Activated T-helper 2 cell treated with anti-CD3 and anti-CD28 coated beads, Interferon-gamma antibody, Interleukin-2, Interleukin-4, amounts not matched to agents 10 μg/mL and 5 μg/mL and 100 μg/mL, durations not matched to agents 14 hours and 24 hours and 36 hours (primary cell): ENCODE data around the gene SLC44A1. TPM values are rescaled to one million over a fixed set of nuclear protein-coding genes. Genes with fewer than 3 reads are reported as not detected.

Source experiments
- DNase-seq: peaks from one replicate; pipeline ENCODE4 v3.0.0; 2021; ENCODE audit warnings: low spot score
- H3K27ac Mint-ChIP-seq: one replicate; pipeline ENCODE4 v1.8.0; 2021; ENCODE audit warnings: mixed read lengths
- H3K27me3 Mint-ChIP-seq: one replicate; pipeline ENCODE4 v1.8.0; 2021; ENCODE audit warnings: low read depth, mixed read lengths
- H3K36me3 Mint-ChIP-seq: one replicate; pipeline ENCODE4 v1.8.0; 2021; ENCODE audit warnings: low read depth, mixed read lengths
- H3K4me1 Mint-ChIP-seq: one replicate; pipeline ENCODE4 v1.8.0; 2021; ENCODE audit warnings: low read depth, mixed read lengths
- H3K4me3 Mint-ChIP-seq: one replicate; pipeline ENCODE4 v1.8.0; 2021; ENCODE audit warnings: low read depth, mild to moderate bottlenecking, moderate library complexity, mixed read lengths
- H3K9me3 Mint-ChIP-seq: one replicate; pipeline ENCODE4 v1.8.0; 2021; ENCODE audit warnings: mixed read lengths
- intact Hi-C: fragments of 100-400 bp; cut with micrococcal nuclease; formaldehyde crosslinking; loops from one replicate; pipeline ENCODE4 v1.15.1; 2023
- total RNA-seq: library from RNA; stranded (reverse); gene quantifications from 2 replicates; pipeline ENCODE4 v1.2.3, GENCODE V29; 2022

The SLC44A1 gene
- total RNA-seq, 1 donor from 2014 or later, result 2.0 TPM

DNA sequence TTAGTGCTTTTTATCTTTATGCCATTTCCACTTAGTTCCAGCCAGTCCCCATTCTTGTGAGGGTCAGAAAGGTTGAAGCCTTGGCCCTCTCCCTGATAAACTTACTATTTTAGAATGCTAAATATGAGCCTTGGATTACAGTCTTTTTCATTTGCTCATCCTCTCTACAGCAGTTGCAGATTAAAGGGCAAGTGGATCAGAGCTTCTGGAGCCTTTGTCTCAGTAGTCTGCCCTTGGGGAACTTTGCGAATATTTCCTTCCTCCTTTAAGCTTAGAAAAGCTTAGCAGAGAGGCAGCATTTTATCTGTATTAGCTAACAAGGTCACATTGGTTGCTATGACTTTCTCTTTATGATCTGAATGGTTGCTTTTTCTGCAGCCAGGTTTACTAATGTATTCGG lies 214.9 kb downstream of the SLC44A1 start:
- peaks cover 4% of the 10 kb centered on the region for H3K27me3 Mint-ChIP-seq
- peaks cover 16% of the 10 kb centered on the region for H3K9me3 Mint-ChIP-seq
- no peak overlapping the region for H3K4me3 Mint-ChIP-seq
- DNase-seq, result no peak
- peaks cover 7% of the 10 kb centered on the region for H3K36me3 Mint-ChIP-seq
- intact Hi-C loops, result no loop called here
- H3K27ac Mint-ChIP-seq, result no peak overlapping the region
- H3K4me1 Mint-ChIP-seq, result no peaks in the 10 kb centered on the region

DNA sequence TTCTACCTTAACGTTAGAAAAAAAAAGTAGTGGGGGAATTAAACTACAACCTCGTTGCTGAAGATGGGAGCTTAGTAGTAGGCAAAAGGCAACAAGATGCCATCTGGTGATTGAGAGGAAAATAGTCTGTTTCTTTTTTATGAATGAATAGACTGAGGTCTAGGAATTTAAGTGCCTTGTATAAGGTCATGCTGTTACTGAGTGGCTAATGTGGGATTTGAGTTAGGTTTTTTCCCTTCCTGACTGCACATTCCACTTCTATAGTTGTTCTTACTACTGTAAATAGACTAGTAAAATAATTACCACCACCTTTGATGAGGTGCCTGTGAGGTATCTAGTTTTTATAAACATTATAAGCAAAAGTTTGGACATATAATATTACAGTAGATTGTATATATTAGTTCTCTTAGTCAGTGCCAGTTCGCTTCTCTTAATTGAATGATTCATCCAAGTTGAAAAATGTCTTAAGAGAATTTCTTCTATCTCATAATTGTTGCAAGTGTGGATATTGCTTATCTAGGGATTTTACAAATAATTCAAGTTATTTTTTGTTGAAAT lies 222.5 kb downstream of the SLC44A1 start:
- no peak overlapping the region for H3K4me3 Mint-ChIP-seq
- DNase-seq, result no peak
- no peaks in the 10 kb centered on the region for H3K9me3 Mint-ChIP-seq
- peaks cover 12% of the 10 kb centered on the region for H3K36me3 Mint-ChIP-seq
- H3K4me1 Mint-ChIP-seq, result no peaks in the 10 kb centered on the region
- intact Hi-C loops, result no loop called here
- H3K27me3 Mint-ChIP-seq, result no peaks in the 10 kb centered on the region
- H3K27ac Mint-ChIP-seq, result no peak overlapping the region

DNA sequence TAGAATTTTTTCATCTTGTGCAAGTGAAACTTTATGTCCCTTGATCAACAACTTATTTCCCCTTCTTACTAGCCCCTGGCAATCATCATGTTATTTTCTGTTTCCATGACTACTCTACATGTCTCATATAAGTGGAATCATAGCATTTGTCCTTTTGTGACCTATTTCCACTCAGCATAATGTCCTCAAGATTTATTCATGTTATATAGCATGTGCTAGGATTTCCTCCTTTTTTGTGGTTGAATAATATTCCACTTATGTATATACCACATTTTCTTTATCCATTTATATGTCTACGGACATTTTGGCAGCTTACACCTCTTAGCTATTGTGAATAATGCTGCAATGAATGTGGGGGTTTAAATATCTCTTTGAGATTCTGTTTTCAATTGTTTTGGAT lies 224.4 kb downstream of the SLC44A1 start:
- no peaks in the 10 kb centered on the region for H3K27me3 Mint-ChIP-seq
- DNase-seq, result no peak
- H3K9me3 Mint-ChIP-seq, result no peaks in the 10 kb centered on the region
- peaks cover 12% of the 10 kb centered on the region for H3K36me3 Mint-ChIP-seq
- no peak overlapping the region for H3K27ac Mint-ChIP-seq
- intact Hi-C loops, result no loop called here
- H3K4me3 Mint-ChIP-seq, result no peak overlapping the region
- no peaks in the 10 kb centered on the region for H3K4me1 Mint-ChIP-seq

DNA sequence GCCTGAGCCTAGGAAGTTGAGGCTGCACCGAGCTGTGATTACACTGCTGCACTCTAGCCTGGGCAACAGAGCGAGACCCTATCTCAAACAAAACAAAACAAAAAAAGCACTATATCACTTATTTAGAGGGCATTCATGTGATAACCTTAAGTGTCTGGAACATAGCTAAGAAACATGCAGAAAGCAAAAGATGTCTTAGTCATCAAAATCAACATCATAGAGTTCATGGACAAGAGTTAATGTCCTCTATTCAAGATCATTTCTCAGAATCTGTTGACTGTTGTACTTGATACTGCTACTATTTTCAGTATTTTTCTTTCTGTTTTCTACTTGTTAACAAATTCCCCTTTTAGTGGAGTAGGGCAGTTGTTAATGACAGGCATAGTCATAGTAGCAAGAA lies 228.8 kb downstream of the SLC44A1 start:
- peaks cover 9% of the 10 kb centered on the region for H3K27me3 Mint-ChIP-seq
- no peak for DNase-seq
- intact Hi-C loops, result no loop called here
- H3K4me1 Mint-ChIP-seq, result no peaks in the 10 kb centered on the region
- H3K27ac Mint-ChIP-seq, result no peak overlapping the region
- peaks cover 9% of the 10 kb centered on the region for H3K36me3 Mint-ChIP-seq
- H3K4me3 Mint-ChIP-seq, result no peak overlapping the region
- no peaks in the 10 kb centered on the region for H3K9me3 Mint-ChIP-seq

DNA sequence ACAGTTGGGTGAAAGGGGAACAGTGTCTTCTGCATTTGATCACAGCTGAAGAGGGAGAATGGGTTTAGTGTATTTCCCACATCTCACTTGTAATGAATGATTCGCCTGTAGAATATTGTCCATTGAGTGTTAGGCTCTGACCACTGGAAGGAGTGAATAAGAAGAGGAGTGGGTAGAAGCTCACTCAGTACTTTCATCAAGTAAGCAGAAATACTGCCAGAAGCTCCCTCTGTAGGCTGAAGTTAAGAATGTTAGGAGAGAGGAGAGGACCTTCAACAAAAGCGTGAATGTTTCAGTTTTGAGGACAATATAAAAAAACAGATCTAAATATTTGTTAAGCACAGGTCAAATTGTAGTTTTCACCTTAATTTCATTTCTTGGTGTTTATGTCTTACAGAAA lies 230.9 kb downstream of the SLC44A1 start:
- Mint-ChIP-seq H3K4me3 (no peak overlapping the region), H3K27me3 (peaks cover 10% of the 10 kb centered on the region), H3K9me3 (no peaks in the 10 kb centered on the region), H3K27ac (no peak overlapping the region), H3K4me1 (no peaks in the 10 kb centered on the region), H3K36me3 (no peaks in the 10 kb centered on the region)
- no peak for DNase-seq
- intact Hi-C loops, result no loop called here

DNA sequence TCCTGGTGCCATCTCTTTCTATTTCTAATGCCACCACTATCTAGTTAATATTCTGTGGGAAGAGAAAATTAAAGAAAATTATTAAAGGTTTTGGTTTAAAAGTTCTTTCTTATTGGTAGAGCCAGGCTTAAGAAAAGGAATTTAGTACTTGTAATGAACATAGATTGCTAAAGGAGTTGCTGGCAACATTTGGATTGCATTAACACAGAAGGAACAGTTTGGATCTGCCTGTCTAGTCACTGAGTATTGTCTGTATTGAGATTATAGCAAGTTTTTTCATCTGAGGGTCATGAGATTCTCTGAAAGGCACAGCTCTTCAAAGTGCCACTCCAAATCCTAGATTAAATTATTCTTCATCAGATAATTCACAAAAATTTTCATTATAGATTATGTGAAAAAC lies 235.4 kb downstream of the SLC44A1 start:
- no peak for DNase-seq
- Mint-ChIP-seq H3K27me3 (peaks cover 10% of the 10 kb centered on the region), H3K36me3 (no peaks in the 10 kb centered on the region), H3K9me3 (no peaks in the 10 kb centered on the region), H3K4me1 (no peaks in the 10 kb centered on the region), H3K27ac (no peak overlapping the region), H3K4me3 (no peak overlapping the region)
- intact Hi-C loops, result no loop called here

DNA sequence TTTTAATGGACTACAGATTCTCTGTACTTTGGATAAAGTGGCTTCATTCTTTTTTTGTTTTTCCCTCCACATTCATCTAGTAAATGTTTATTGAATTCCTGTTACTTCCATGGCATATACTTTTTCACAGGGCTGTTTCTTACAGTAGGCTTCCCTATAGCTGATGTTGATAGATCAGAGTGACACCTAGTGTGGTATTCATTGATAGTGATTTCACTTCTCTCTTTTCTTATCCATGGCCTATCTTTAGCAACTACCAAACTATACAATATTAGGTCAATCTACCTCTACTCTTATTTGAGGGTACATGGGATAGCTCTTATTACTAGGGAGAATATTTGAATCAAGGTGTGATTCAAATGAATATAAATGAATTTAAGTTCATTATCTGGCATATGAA lies 239.2 kb downstream of the SLC44A1 start:
- H3K27me3 Mint-ChIP-seq, result peaks cover 2% of the 10 kb centered on the region
- no peak overlapping the region for H3K4me3 Mint-ChIP-seq
- no peaks in the 10 kb centered on the region for H3K36me3 Mint-ChIP-seq
- no peaks in the 10 kb centered on the region for H3K4me1 Mint-ChIP-seq
- H3K27ac Mint-ChIP-seq, result no peak overlapping the region
- DNase-seq, result no peak
- intact Hi-C loops, result no loop called here
- no peaks in the 10 kb centered on the region for H3K9me3 Mint-ChIP-seq

DNA sequence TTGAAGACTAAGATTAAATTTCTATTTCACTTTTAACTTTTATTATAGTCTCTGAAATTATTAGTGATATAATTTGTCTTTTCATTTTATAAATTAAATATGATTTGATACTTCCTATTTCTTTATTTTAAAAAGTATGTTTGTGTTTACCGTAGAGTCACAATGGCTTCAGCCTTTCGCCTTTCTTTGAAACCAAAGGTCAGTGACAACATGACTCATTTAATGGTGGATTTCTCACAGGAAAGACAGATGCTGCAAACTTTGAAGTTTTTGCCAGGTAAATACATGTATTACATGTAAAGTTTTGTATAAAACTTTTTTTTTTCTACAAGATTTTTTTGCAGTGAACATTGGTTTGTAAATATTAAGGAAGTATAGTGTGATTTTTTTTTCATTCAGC lies 239.8 kb downstream of the SLC44A1 start:
- intact Hi-C loops, result no loop called here
- H3K27ac Mint-ChIP-seq, result no peak overlapping the region
- H3K9me3 Mint-ChIP-seq, result no peaks in the 10 kb centered on the region
- no peaks in the 10 kb centered on the region for H3K4me1 Mint-ChIP-seq
- H3K36me3 Mint-ChIP-seq, result no peaks in the 10 kb centered on the region
- no peak overlapping the region for H3K4me3 Mint-ChIP-seq
- peaks cover 2% of the 10 kb centered on the region for H3K27me3 Mint-ChIP-seq
- DNase-seq, result no peak

DNA sequence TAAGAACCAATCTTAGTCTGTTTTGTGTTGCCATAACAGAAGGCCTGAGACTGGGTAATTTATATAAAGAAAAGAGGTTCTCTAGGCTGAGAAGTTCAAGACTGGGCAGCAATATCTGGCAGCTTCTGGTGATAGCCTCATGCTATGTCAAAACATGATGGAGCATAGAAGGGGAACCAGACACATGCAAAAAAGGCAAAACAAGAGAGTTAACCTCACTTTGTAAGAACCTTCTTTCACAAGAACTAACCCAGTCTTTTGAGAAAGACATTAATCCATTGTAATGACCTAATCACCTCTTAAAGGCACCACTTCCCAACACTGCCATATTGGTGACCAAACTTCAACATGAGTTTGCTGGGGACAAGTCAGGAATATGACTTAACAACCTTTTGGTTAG lies 240.7 kb downstream of the SLC44A1 start:
- Mint-ChIP-seq H3K4me3 (no peak overlapping the region), H3K36me3 (no peaks in the 10 kb centered on the region), H3K27me3 (no peaks in the 10 kb centered on the region), H3K4me1 (no peaks in the 10 kb centered on the region), H3K9me3 (no peaks in the 10 kb centered on the region), H3K27ac (no peak overlapping the region)
- DNase-seq, result no peak
- intact Hi-C loops, result no loop called here

Other genes starting within 250 kb of the SLC44A1 start
- gene FSD1L, start 203.4 kb downstream of the SLC44A1 start, total RNA-seq, result 3.2 and 3.7 TPM in 2 replicates